H9 (cell line): ENCODE results near the gene MELK. TPM values are rescaled to one million over a fixed set of nuclear protein-coding genes. Genes with fewer than 3 reads are reported as not detected.

Source experiments
- DNase-seq: peaks from one replicate; pipeline ENCODE4 v3.0.0-alpha.2; 2017
- H2AFZ ChIP-seq: one replicate; pipeline ENCODE4 v1.6.1; 2013; ENCODE audit warnings: mild to moderate bottlenecking, low read length, control low read depth, moderate library complexity
- H2AK5ac ChIP-seq: 2 replicates; pipeline ENCODE4 v1.6.1; 2013; ENCODE audit warnings: low read length, control low read depth, mixed read lengths; ENCODE audit not compliant: insufficient read length
- H2BK120ac ChIP-seq: one replicate; pipeline ENCODE4 v1.6.1; 2013; ENCODE audit warnings: low read depth, mild to moderate bottlenecking, low read length, control low read depth, inconsistent platforms; ENCODE audit not compliant: poor library complexity, severe bottlenecking
- H2BK12ac ChIP-seq: 2 replicates; pipeline ENCODE4 v1.6.1; 2013; ENCODE audit warnings: low read length, control low read depth, mixed read lengths, low read depth; ENCODE audit not compliant: insufficient read length
- H2BK15ac ChIP-seq: 2 replicates; pipeline ENCODE4 v1.6.1; 2013; ENCODE audit warnings: low read depth, low read length, control low read depth
- H2BK20ac ChIP-seq: one replicate; pipeline ENCODE4 v1.6.1; 2013; ENCODE audit warnings: low read depth, mild to moderate bottlenecking, low read length, control low read depth, inconsistent platforms; ENCODE audit not compliant: poor library complexity, severe bottlenecking
- H2BK5ac ChIP-seq: 2 replicates; pipeline ENCODE4 v1.6.1; 2013; ENCODE audit warnings: low read length, control low read depth, mixed read lengths; ENCODE audit not compliant: insufficient read length
- H3K14ac ChIP-seq: 2 replicates; pipeline ENCODE4 v1.6.1; 2013; ENCODE audit warnings: low read length, control low read depth; ENCODE audit not compliant: insufficient read depth
- H3K18ac ChIP-seq: 2 replicates; pipeline ENCODE4 v1.6.1; 2013; ENCODE audit warnings: low read depth, mild to moderate bottlenecking, mixed read lengths, low read length, control low read depth; ENCODE audit not compliant: insufficient read length
- H3K23ac ChIP-seq: 2 replicates; pipeline ENCODE4 v1.6.1; 2013; ENCODE audit warnings: low read length, control low read depth, mixed read lengths, low read depth; ENCODE audit not compliant: insufficient read length
- H3K23me2 ChIP-seq: 2 replicates; pipeline ENCODE4 v1.6.1; 2013; ENCODE audit warnings: low read depth, mild to moderate bottlenecking, mixed read lengths, low read length, control low read depth; ENCODE audit not compliant: insufficient read length, poor library complexity, severe bottlenecking
- H3K27ac ChIP-seq: 2 replicates; pipeline ENCODE4 v1.5.1; 2013; ENCODE audit warnings: low read length, control low read depth, mixed read lengths, low read depth; ENCODE audit not compliant: insufficient read length
- H3K27me3 ChIP-seq: 2 replicates; pipeline ENCODE4 v1.6.1; 2013; ENCODE audit warnings: low read length, control low read depth, inconsistent platforms; ENCODE audit not compliant: insufficient read depth
- H3K4ac ChIP-seq: 2 replicates; pipeline ENCODE4 v1.6.1; 2013; ENCODE audit warnings: low read depth, mild to moderate bottlenecking, control low read depth, inconsistent platforms, low read length, moderate library complexity
- H3K4me1 ChIP-seq: 2 replicates; pipeline ENCODE4 v1.6.1; 2013; ENCODE audit warnings: low read length, control low read depth, inconsistent platforms; ENCODE audit not compliant: insufficient read depth
- H3K4me2 ChIP-seq: 2 replicates; pipeline ENCODE4 v1.6.1; 2013; ENCODE audit warnings: low read length, control low read depth, mixed read lengths; ENCODE audit not compliant: insufficient read length, insufficient read depth
- H3K56ac ChIP-seq: 2 replicates; pipeline ENCODE4 v1.6.1; 2013; ENCODE audit warnings: low read depth, mild to moderate bottlenecking, mixed read lengths, low read length, control low read depth; ENCODE audit not compliant: insufficient read length
- H3K79me1 ChIP-seq: 2 replicates; pipeline ENCODE4 v1.6.1; 2013; ENCODE audit warnings: low read depth, mild to moderate bottlenecking, moderate library complexity, low read length, control low read depth, inconsistent platforms; ENCODE audit not compliant: insufficient read depth, poor library complexity, severe bottlenecking
- H3K79me2 ChIP-seq: 2 replicates; pipeline ENCODE4 v1.6.1; 2013; ENCODE audit warnings: low read length, control low read depth, inconsistent platforms; ENCODE audit not compliant: insufficient read depth
- H3K9ac ChIP-seq: 2 replicates; pipeline ENCODE4 v1.6.1; 2013; ENCODE audit warnings: low read length, control low read depth, mixed read lengths; ENCODE audit not compliant: insufficient read length; ENCODE audit errors: extremely low read depth
- H3K9me3 ChIP-seq: one replicate; pipeline ENCODE4 v1.6.1; 2013; ENCODE audit warnings: low read depth, low read length, inconsistent platforms; ENCODE audit not compliant: control insufficient read depth
- H3T11ph ChIP-seq: one replicate; pipeline ENCODE4 v1.6.1; 2013; ENCODE audit warnings: mild to moderate bottlenecking, low read length, control low read depth, inconsistent platforms
- H4K20me1 ChIP-seq: one replicate; pipeline ENCODE4 v1.6.1; 2013; ENCODE audit not compliant: control insufficient read depth, insufficient read length, insufficient read depth
- H4K5ac ChIP-seq: 2 replicates; pipeline ENCODE4 v1.6.1; 2013; ENCODE audit warnings: low read depth, mild to moderate bottlenecking, mixed read lengths, low read length, control low read depth; ENCODE audit not compliant: insufficient read length
- H4K8ac ChIP-seq: replicated peaks from 2 replicates; pipeline ENCODE4 v1.6.1; 2013; ENCODE audit warnings: low read length, control low read depth, mixed read lengths, low read depth; ENCODE audit not compliant: insufficient read length
- H4K91ac ChIP-seq: 2 replicates; pipeline ENCODE4 v1.6.1; 2013; ENCODE audit warnings: low read depth, mild to moderate bottlenecking, moderate library complexity, mixed read lengths, low read length, control low read depth; ENCODE audit not compliant: insufficient read length
- H3K27ac Mint-ChIP-seq, 3 experiments: 2 replicates in 2 of 3; 3 replicates in 1 of 3; pipeline ENCODE4 v1.8.0; 2020 to 2021; ENCODE audit warnings: mixed read lengths in 3 of 3, mild to moderate bottlenecking in 1 of 3, moderate library complexity in 1 of 3
- H3K27me3 Mint-ChIP-seq: 2 replicates; pipeline ENCODE4 v1.8.0; 2021; ENCODE audit warnings: low read depth, mild to moderate bottlenecking, moderate library complexity, mixed read lengths
- H3K36me3 Mint-ChIP-seq, 3 experiments: 2 replicates in 2 of 3; 3 replicates in 1 of 3; pipeline ENCODE4 v1.8.0; 2020 to 2021; ENCODE audit warnings: low read depth in 3 of 3, mixed read lengths in 3 of 3; ENCODE audit not compliant: insufficient read depth in 1 of 3
- H3K4me1 Mint-ChIP-seq, 2 experiments: 2 replicates each; pipeline ENCODE4 v1.8.0; 2020; ENCODE audit warnings: mixed read lengths in 2 of 2
- H3K4me3 Mint-ChIP-seq, 2 experiments: 2 replicates in 1 of 2; 3 replicates in 1 of 2; pipeline ENCODE4 v1.8.0; 2020 to 2021; ENCODE audit warnings: mild to moderate bottlenecking in 2 of 2, mixed read lengths in 2 of 2, moderate library complexity in 1 of 2
- H3K9me3 Mint-ChIP-seq, 2 experiments: 2 replicates in 1 of 2; 3 replicates in 1 of 2; pipeline ENCODE4 v1.8.0; 2020; ENCODE audit warnings: mild to moderate bottlenecking in 2 of 2, mixed read lengths in 2 of 2, moderate library complexity in 1 of 2
- WGBS: extraction: QIAGEN DNeasy Blood & Tissue Kit; methylation state at CpG from one replicate; pipeline ENCODE4 v1.1.7; 2013; ENCODE audit warnings: missing lambda C conversion rate, low lambda C conversion rate, mixed read lengths; ENCODE audit not compliant: insufficient read length; ENCODE audit errors: extremely low coverage; 5-methylcytosine and 5-hydroxymethylcytosine counted together
- total RNA-seq: library from RNA; stranded (reverse); gene quantifications from 2 replicates; pipeline ENCODE4 v1.2.1, GENCODE V29; 2021
- TF ChIP-seq, protein P1 (sequence below): fragments of 200-600 bp; sonication (generic); conservative IDR thresholded peaks from 3 replicates; pipeline ENCODE4 v1.8.0; 2021; ENCODE audit warnings: antibody characterized with exemption, mild to moderate bottlenecking

Gene MELK
- total RNA-seq, 1 experiment from 2014 or later = 43.6 TPM

- Histone ChIP-seq H3K4me1 (peaks cover 4% of the 10 kb centered on the region; the same call in 1 of the 2 replicates), H3T11ph (no peak overlapping the region), H3K14ac (no peak overlapping the region), H2BK15ac (no peak overlapping the region), H3K4me2 (no peak overlapping the region), H3K9ac (no peak overlapping the region), H4K8ac (no peak overlapping the region), H3K23me2 (no peaks in the 10 kb centered on the region), H4K91ac (no peak overlapping the region), H3K18ac (no peak overlapping the region), H4K5ac (no peak overlapping the region), H3K56ac (no peak overlapping the region), H2BK120ac (no peak overlapping the region), H2AFZ (no peak overlapping the region), H3K79me2 (no peaks in the 10 kb centered on the region), H2BK12ac (no peak overlapping the region), H2AK5ac (no peak overlapping the region), H2BK20ac (no peak overlapping the region), H3K79me1 (no peaks in the 10 kb centered on the region), H3K27ac (no peak overlapping the region), H3K27me3 (no peaks in the 10 kb centered on the region), H3K4ac (no peak overlapping the region), H3K23ac (no peak overlapping the region), H4K20me1 (no peaks in the 10 kb centered on the region), H2BK5ac (no peak overlapping the region), H3K9me3 (no peaks in the 10 kb centered on the region)
- peaks cover 8 to 9% of the 10 kb centered on the region in 2 experiments for H3K4me1 Mint-ChIP-seq
- no peak overlapping the region for H3K4me3 Mint-ChIP-seq
- no peaks in the 10 kb centered on the region for H3K36me3 Mint-ChIP-seq
- no peaks in the 10 kb centered on the region for H3K27me3 Mint-ChIP-seq
- TF ChIP-seq, protein P1, sequence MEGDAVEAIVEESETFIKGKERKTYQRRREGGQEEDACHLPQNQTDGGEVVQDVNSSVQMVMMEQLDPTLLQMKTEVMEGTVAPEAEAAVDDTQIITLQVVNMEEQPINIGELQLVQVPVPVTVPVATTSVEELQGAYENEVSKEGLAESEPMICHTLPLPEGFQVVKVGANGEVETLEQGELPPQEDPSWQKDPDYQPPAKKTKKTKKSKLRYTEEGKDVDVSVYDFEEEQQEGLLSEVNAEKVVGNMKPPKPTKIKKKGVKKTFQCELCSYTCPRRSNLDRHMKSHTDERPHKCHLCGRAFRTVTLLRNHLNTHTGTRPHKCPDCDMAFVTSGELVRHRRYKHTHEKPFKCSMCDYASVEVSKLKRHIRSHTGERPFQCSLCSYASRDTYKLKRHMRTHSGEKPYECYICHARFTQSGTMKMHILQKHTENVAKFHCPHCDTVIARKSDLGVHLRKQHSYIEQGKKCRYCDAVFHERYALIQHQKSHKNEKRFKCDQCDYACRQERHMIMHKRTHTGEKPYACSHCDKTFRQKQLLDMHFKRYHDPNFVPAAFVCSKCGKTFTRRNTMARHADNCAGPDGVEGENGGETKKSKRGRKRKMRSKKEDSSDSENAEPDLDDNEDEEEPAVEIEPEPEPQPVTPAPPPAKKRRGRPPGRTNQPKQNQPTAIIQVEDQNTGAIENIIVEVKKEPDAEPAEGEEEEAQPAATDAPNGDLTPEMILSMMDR = no peak
- no peak overlapping the region for H3K27ac Mint-ChIP-seq
- no peak for DNase-seq
- no peaks in the 10 kb centered on the region for H3K9me3 Mint-ChIP-seq
- no CpG with 5 or more reads among the region's 7 CpGs for WGBS
These were observed 28.8 kb upstream of the MELK start for GRCh38 chr9:36543916-36544315.
